NB4 (cell line): Measurements from ENCODE around the gene PDZK1IP1.

Experiments used
- CTCF ChIP-seq: IDR thresholded peaks from one replicate; pipeline ENCODE4 v1.5.1; 2012; ENCODE audit warnings: low read depth, low read length
- MYC ChIP-seq: IDR thresholded peaks from 2 replicates; pipeline ENCODE4 v1.6.1; 2011; ENCODE audit warnings: low read depth, low read length
- POLR2A ChIP-seq: IDR thresholded peaks from 2 replicates; pipeline ENCODE4 v1.6.1; 2011; ENCODE audit warnings: mild to moderate bottlenecking; ENCODE audit not compliant: insufficient read length; ENCODE audit errors: extremely low read depth

- no peak for TF ChIP-seq CTCF
- no peak for TF ChIP-seq POLR2A
- TF ChIP-seq MYC, result no peak
Measured at GRCh38 chr1:47182676-47183235, 7.1 kb downstream of the PDZK1IP1 start.
